MM.1S (cell line): ENCODE results near the gene DENND5A.

Source experiments
- DNase-seq: peaks from one replicate; pipeline ENCODE4 v3.0.0-alpha.2; 2015
- H2AFZ ChIP-seq: fragments of 300-600 bp; sonication (generic); 2 replicates; pipeline ENCODE4 v1.6.0; 2016; ENCODE audit warnings: antibody characterized with exemption, low read length
- H3F3A ChIP-seq: fragments of 300-600 bp; sonication (generic); 2 replicates; pipeline ENCODE4 v1.6.1; 2016; ENCODE audit warnings: mild to moderate bottlenecking, antibody characterized with exemption, low read length, moderate library complexity, mixed read lengths; ENCODE audit not compliant: insufficient read depth
- H3K27ac ChIP-seq: fragments of 300-600 bp; sonication (generic); 2 replicates; pipeline ENCODE4 v1.5.1; 2016; ENCODE audit warnings: mild to moderate bottlenecking, low read length
- H3K27me3 ChIP-seq: fragments of 300-600 bp; sonication (generic); replicated peaks from 2 replicates; pipeline ENCODE4 v1.6.0; 2016; ENCODE audit warnings: low read length; ENCODE audit not compliant: insufficient read depth
- H3K36me3 ChIP-seq: fragments of 300-600 bp; sonication (generic); replicated peaks from 2 replicates; pipeline ENCODE4 v1.6.1; 2016; ENCODE audit warnings: mild to moderate bottlenecking, low read length, mixed read lengths; ENCODE audit not compliant: insufficient read depth
- H3K4me1 ChIP-seq: fragments of 300-600 bp; sonication (generic); 2 replicates; pipeline ENCODE4 v1.6.1; 2016; ENCODE audit warnings: low read length, mixed read lengths
- H3K4me2 ChIP-seq: fragments of 300-600 bp; sonication (generic); 2 replicates; pipeline ENCODE4 v1.6.0; 2016; ENCODE audit warnings: low read depth, low read length
- H3K4me3 ChIP-seq: fragments of 300-600 bp; sonication (generic); 2 replicates; pipeline ENCODE4 v1.5.1; 2016; ENCODE audit warnings: low read length, mixed read lengths
- H3K79me2 ChIP-seq: fragments of 300-600 bp; sonication (generic); 2 replicates; pipeline ENCODE4 v1.6.1; 2016; ENCODE audit warnings: mixed run types, low read length, mixed read lengths
- H3K9ac ChIP-seq: fragments of 300-600 bp; sonication (generic); 2 replicates; pipeline ENCODE4 v1.6.1; 2016; ENCODE audit warnings: low read length, mixed read lengths
- H3K9me2 ChIP-seq: fragments of 300-600 bp; sonication (generic); replicated peaks from 2 replicates; pipeline ENCODE4 v1.6.1; 2016; ENCODE audit warnings: mild to moderate bottlenecking, low read length, mixed read lengths; ENCODE audit not compliant: insufficient read depth
- H3K9me3 ChIP-seq: fragments of 300-600 bp; sonication (generic); replicated peaks from 2 replicates; pipeline ENCODE4 v1.6.1; 2016; ENCODE audit warnings: mild to moderate bottlenecking, low read length, mixed read lengths; ENCODE audit not compliant: insufficient read depth
- H4K20me1 ChIP-seq: fragments of 300-600 bp; sonication (generic); 2 replicates; pipeline ENCODE4 v1.6.1; 2016; ENCODE audit warnings: mild to moderate bottlenecking, low read length, moderate library complexity, mixed read lengths; ENCODE audit not compliant: insufficient read depth
- EZH2 ChIP-seq: fragments of 300-600 bp; sonication (generic); optimal IDR thresholded peaks from 2 replicates; pipeline ENCODE3; 2017; ENCODE audit warnings: low read depth, mild to moderate bottlenecking, antibody characterized with exemption, low read length, mixed read lengths
- EZH2phosphoT487 ChIP-seq: fragments of 300-600 bp; sonication (generic); IDR thresholded peaks from 2 replicates; pipeline ENCODE4 v1.6.1; 2018; ENCODE audit warnings: antibody characterized with exemption, low read length
- TF ChIP-seq, protein P1 (sequence below): fragments of 300-600 bp; sonication (generic); IDR thresholded peaks from 2 replicates; pipeline ENCODE4 v1.5.1; 2016; ENCODE audit warnings: antibody characterized with exemption, low read length, mixed read lengths

The DENND5A gene

DNA sequence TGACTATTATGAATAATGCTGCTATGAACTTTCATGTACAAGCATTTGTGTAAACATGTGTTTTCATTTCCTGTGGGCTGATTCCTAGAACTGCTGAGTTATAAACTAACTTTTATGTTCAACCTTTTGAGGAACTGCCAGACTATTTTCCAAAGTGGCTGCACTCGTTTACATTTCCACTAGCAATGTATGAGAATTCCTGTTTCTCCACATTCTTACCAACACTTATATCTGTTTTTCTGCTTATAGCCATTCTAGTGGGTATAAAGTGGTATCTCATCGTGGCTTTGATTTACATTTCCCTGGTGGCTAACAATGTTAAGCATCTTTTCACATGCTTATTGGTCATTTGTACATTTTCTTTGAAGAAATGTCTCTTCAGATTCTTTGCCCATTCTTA is 138.5 kb downstream of the DENND5A start:
- no peaks in the 10 kb centered on the region for H3K79me2 ChIP-seq
- H3K27me3 ChIP-seq, result no peaks in the 10 kb centered on the region
- H3K9me3 ChIP-seq, result no peaks in the 10 kb centered on the region
- DNase-seq, result no peak
- H2AFZ ChIP-seq, result no peak overlapping the region
- H3K4me3 ChIP-seq, result no peak overlapping the region
- TF ChIP-seq EZH2phosphoT487 (no peak), EZH2 (no peak)
- TF ChIP-seq, protein P1, sequence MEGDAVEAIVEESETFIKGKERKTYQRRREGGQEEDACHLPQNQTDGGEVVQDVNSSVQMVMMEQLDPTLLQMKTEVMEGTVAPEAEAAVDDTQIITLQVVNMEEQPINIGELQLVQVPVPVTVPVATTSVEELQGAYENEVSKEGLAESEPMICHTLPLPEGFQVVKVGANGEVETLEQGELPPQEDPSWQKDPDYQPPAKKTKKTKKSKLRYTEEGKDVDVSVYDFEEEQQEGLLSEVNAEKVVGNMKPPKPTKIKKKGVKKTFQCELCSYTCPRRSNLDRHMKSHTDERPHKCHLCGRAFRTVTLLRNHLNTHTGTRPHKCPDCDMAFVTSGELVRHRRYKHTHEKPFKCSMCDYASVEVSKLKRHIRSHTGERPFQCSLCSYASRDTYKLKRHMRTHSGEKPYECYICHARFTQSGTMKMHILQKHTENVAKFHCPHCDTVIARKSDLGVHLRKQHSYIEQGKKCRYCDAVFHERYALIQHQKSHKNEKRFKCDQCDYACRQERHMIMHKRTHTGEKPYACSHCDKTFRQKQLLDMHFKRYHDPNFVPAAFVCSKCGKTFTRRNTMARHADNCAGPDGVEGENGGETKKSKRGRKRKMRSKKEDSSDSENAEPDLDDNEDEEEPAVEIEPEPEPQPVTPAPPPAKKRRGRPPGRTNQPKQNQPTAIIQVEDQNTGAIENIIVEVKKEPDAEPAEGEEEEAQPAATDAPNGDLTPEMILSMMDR, result no peak
- H3K9ac ChIP-seq, result no peak overlapping the region
- no peaks in the 10 kb centered on the region for H4K20me1 ChIP-seq
- H3K9me2 ChIP-seq, result no peaks in the 10 kb centered on the region
- H3K27ac ChIP-seq, result no peak overlapping the region
- H3F3A ChIP-seq, result no peaks in the 10 kb centered on the region
- no peak overlapping the region for H3K4me2 ChIP-seq
- no peaks in the 10 kb centered on the region for H3K36me3 ChIP-seq
- H3K4me1 ChIP-seq, result no peaks in the 10 kb centered on the region

DNA sequence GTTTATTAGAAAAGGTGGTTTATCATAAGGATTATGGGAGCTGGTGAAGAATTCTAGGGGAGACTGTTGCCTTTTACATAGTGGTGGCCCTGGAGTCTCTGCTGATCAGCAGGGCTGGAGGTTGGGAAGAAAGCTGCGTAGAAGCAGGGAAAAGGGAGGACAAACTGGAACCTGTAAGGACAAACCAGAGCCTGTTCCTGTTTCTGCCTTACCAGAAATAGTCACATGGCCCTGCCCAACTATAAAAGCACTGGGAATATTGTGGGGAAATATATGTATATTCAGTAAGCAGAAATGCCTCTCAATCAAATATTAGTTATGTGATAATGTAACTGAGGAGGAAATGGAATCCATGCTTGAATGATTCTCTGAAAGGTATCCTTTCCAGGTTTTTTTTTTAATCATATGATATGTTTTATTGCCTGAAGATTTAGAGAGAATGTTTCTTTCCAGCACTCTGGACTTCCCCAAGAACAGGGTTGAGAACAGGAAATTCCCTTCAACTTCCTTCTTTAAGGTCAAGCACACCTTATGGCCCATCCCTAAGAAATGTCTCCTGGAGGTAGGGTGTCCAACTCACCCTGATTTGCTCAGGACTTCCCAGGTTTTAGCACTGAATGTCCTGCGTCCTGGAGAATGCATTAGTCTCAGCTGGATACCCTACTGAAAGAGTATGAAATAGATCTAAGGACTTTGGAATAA is 139.8 kb downstream of the DENND5A start:
- H3K9me3 ChIP-seq, result no peaks in the 10 kb centered on the region
- H4K20me1 ChIP-seq, result no peaks in the 10 kb centered on the region
- no peaks in the 10 kb centered on the region for H3K9me2 ChIP-seq
- no peak for DNase-seq
- no peak overlapping the region for H3K4me2 ChIP-seq
- TF ChIP-seq EZH2 (no peak), EZH2phosphoT487 (no peak)
- TF ChIP-seq, protein P1, result no peak
- H3K36me3 ChIP-seq, result no peaks in the 10 kb centered on the region
- H3F3A ChIP-seq, result no peaks in the 10 kb centered on the region
- H3K4me1 ChIP-seq, result no peaks in the 10 kb centered on the region
- no peak overlapping the region for H3K9ac ChIP-seq
- H2AFZ ChIP-seq, result no peak overlapping the region
- H3K27ac ChIP-seq, result no peak overlapping the region
- no peaks in the 10 kb centered on the region for H3K27me3 ChIP-seq
- no peak overlapping the region for H3K4me3 ChIP-seq
- H3K79me2 ChIP-seq, result no peaks in the 10 kb centered on the region

DNA sequence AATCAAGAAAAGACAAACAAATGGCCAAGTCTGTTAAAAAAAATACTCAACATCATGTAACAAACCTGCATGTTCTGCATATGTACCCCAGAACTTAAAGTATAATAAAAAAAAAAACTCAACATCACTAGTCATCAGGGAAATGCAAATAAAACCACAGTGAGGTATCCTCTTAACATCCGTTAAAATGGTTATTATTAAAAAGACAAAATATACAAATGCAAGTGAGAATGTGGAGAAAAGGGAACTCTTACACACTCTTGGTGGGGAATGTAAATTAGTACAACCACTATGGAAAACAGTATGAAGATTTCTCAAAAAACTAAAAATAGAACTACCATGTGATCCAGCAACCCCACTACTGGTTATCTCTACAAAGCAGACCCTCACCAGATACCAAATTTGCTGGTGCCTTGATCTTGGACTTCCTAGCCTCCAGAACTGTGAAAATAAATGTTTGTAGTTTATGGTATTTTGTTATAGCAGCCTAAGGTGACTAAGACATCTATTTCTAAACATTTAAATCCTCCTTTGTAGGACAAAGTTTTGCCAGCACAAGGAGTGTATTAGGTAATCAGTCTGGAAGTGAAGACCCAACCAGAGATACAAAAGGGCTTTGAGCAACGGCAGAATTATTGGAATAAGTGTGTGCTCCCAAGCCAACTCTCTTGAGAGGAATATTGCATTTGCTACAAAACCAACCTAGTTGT is 141.4 kb downstream of the DENND5A start:
- Histone ChIP-seq H3K9me3 (no peaks in the 10 kb centered on the region), H3K9me2 (no peaks in the 10 kb centered on the region), H4K20me1 (no peaks in the 10 kb centered on the region), H3K9ac (no peak overlapping the region), H3K4me3 (no peak overlapping the region), H3K27me3 (no peaks in the 10 kb centered on the region), H3K79me2 (no peaks in the 10 kb centered on the region), H3K27ac (no peak overlapping the region), H2AFZ (no peak overlapping the region), H3F3A (no peaks in the 10 kb centered on the region), H3K36me3 (no peaks in the 10 kb centered on the region), H3K4me2 (no peak overlapping the region), H3K4me1 (no peaks in the 10 kb centered on the region)
- TF ChIP-seq, protein P1, result no peak
- no peak for TF ChIP-seq EZH2
- no peak for TF ChIP-seq EZH2phosphoT487
- no peak for DNase-seq
